ENCODE data around the gene PRAMEF14. TPM values are rescaled to one million over a fixed set of nuclear protein-coding genes. Genes with fewer than 3 reads are reported as not detected.

The PRAMEF14 gene
- total RNA-seq, 1 donor from 2014 or later: not detected

Other genes starting within 250 kb of the PRAMEF14 start
- not detected in 2 replicates for gene HNRNPCL2, start 230.3 kb downstream of the PRAMEF14 start, total RNA-seq
- not detected in 2 replicates for gene PRAMEF26, start 191.1 kb downstream of the PRAMEF14 start, total RNA-seq
- gene HNRNPCL4, start 181.5 kb downstream of the PRAMEF14 start, total RNA-seq: not detected in 2 replicates
- gene PRAMEF9, start 175.3 kb downstream of the PRAMEF14 start, total RNA-seq: not detected in 2 replicates
- gene PRAMEF13, start 145.7 kb downstream of the PRAMEF14 start, total RNA-seq: not detected in 2 replicates
- gene PRAMEF18, start 121.0 kb downstream of the PRAMEF14 start, total RNA-seq: not detected in 2 replicates
- gene PRAMEF5, start 92.9 kb downstream of the PRAMEF14 start, total RNA-seq: not detected in 2 replicates
- gene PRAMEF8, start 62.0 kb downstream of the PRAMEF14 start, total RNA-seq: not detected in 2 replicates
- gene PRAMEF33, start 43.6 kb downstream of the PRAMEF14 start, total RNA-seq: not detected in 2 replicates
- gene PRAMEF15, start 31.6 kb downstream of the PRAMEF14 start, total RNA-seq: not detected in 2 replicates
- not detected in 2 replicates for gene PRAMEF19, start 24.8 kb upstream of the PRAMEF14 start, total RNA-seq
- gene PRAMEF17, start 42.5 kb upstream of the PRAMEF14 start, total RNA-seq: not detected in 2 replicates
- not detected in 2 replicates for gene PRAMEF20, start 63.3 kb upstream of the PRAMEF14 start, total RNA-seq
- gene LRRC38, start 166.9 kb upstream of the PRAMEF14 start, total RNA-seq: under 0.01 and 0.13 TPM in 2 replicates
- 70.3 and 118 TPM in 2 replicates for gene PDPN, start 236.7 kb upstream of the PRAMEF14 start, total RNA-seq